Ishikawa (cell line): ENCODE results near the gene ABCC10.

Experiments
- FOXM1 ChIP-seq: IDR thresholded peaks from 2 replicates; pipeline ENCODE4 v1.6.1; 2012; ENCODE audit warnings: low read depth, borderline replicate concordance
- USF1 ChIP-seq: IDR thresholded peaks from 2 replicates; pipeline ENCODE4 v1.6.1; 2012

GRCh38 chr6:43460032-43460431 lies 32.7 kb downstream of the ABCC10 start:
- TF ChIP-seq FOXM1 = no peak
- TF ChIP-seq USF1 = no peak
